GM13977 (cell line): Measurements from ENCODE around the gene PLXNA4.

Experiments used
- DNase-seq: peaks from one replicate; pipeline ENCODE4 v3.0.0; 2012; ENCODE audit warnings: low spot score
- in situ Hi-C: fragments of 300-500 bp; cut with MboI; formaldehyde crosslinking; loops from one replicate; pipeline ENCODE4 v1.12.0; 2022; ENCODE audit warnings: low sequenced_read_pairs, low pct_unique_long_range_greater_than_20kb, mixed read lengths, inconsistent platforms; ENCODE audit not compliant: unreplicated experiment
- TF ChIP-seq, protein P1 (sequence below): IDR thresholded peaks from 2 replicates; pipeline ENCODE4 v1.5.1; 2012; ENCODE audit warnings: mild to moderate bottlenecking, control low read depth; ENCODE audit not compliant: insufficient read depth; ENCODE audit errors: extremely low read depth, missing control alignments

PLXNA4 gene

DNA sequence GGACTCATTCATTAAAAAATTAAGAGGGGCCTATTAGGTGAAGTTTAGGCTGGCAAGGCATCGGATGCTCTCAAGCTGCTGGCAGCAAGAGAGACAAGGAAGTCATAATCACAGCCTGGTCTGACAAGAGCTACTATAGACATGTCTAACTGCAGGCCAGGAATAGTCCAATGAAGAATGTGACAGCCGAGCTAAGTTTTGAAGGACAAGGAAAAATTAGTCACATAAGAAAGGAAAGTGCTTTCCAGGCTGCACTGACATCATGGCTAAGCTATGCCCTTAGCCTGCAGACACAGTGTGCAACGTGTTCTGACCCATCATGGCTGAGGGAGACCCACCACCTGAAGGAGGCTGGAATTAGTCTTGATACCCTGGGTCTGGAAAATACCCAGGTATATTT lies 281.1 kb downstream of the PLXNA4 start:
- in situ Hi-C loops = no loop called here
- TF ChIP-seq, protein P1, sequence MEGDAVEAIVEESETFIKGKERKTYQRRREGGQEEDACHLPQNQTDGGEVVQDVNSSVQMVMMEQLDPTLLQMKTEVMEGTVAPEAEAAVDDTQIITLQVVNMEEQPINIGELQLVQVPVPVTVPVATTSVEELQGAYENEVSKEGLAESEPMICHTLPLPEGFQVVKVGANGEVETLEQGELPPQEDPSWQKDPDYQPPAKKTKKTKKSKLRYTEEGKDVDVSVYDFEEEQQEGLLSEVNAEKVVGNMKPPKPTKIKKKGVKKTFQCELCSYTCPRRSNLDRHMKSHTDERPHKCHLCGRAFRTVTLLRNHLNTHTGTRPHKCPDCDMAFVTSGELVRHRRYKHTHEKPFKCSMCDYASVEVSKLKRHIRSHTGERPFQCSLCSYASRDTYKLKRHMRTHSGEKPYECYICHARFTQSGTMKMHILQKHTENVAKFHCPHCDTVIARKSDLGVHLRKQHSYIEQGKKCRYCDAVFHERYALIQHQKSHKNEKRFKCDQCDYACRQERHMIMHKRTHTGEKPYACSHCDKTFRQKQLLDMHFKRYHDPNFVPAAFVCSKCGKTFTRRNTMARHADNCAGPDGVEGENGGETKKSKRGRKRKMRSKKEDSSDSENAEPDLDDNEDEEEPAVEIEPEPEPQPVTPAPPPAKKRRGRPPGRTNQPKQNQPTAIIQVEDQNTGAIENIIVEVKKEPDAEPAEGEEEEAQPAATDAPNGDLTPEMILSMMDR = no peak
- no peak for DNase-seq

DNA sequence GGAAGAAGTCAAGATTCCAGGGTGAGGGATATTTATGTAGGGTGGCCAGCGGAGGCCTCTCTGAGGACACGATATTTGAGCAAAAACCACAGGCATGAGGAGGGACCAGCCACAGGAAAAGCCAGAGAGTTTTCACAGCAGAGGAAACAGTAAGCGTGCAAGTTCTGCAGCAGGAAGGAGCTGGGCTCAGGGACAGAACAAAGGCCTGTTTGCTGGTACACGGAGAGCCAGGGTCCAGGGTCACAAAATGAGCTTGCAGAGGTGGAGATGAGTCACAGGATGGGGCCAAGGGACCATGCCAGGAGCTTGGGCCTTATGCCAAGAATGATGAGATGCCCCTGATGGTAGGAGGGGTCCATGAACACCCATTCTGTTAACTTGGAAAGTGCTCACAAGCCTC lies 283.5 kb downstream of the PLXNA4 start:
- in situ Hi-C loops = no loop called here
- DNase-seq = no peak
- TF ChIP-seq, protein P1 = no peak

DNA sequence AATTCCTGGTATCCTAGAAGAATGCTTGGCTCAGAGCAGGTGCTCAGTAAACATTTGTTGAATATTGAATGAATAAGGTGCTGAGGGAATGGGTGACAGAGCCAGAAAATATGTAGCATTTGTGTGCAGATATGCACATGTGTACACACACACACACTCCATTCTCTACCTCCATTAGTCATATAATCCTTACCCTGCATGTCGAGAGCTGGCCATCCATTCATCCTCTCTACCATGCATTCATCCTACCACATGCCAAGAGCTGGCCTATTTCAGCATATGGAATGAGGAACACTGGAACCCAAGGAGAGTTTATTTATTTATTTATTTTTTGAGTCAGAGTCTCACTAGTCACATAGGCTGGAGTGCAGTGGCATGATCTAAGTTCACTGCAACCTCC lies 284.8 kb downstream of the PLXNA4 start:
- in situ Hi-C loops = no loop called here
- DNase-seq = no peak
- TF ChIP-seq, protein P1 = no peak

DNA sequence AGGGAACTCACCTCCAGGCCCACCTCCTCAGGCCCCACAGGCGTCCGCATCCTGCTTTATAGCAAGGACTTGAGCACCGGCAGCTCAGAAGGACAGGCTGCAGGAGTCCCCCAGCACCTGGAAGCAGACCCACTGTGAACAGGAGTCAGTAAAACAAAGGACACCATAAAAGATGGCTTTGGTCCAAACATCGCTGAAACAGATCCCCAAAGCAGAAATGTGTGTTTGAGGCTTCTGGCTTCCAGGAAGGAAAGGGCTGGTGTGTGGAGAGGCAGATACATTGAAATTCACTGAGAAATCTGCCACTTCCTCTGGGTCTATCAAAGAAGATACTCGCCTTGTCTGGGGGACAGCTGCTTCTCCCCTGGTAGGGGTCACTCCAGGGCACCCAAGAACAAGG lies 286.2 kb downstream of the PLXNA4 start:
- in situ Hi-C loops = no loop called here
- TF ChIP-seq, protein P1 = no peak
- DNase-seq = no peak

DNA sequence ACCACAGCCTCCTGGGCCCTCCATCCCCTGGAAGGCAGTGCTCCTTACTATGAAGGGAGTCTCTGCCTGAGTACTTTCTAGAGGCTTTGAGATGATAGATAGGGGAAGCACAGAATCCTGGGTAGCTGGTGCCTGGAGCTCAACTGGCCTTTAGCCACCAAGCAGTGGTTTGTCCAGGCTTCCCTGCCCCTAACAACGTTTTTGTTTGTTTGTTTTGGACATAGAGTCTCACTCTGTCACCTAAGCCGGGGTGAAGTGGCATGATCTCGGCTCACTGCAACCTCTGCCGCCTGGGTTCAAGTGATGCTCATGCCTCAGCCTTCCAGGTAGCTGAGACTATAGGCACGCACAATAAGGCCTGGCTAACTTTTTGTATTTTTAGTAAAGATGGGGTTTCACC lies 289.4 kb downstream of the PLXNA4 start:
- TF ChIP-seq, protein P1 = no peak
- in situ Hi-C loops = no loop called here
- no peak for DNase-seq

DNA sequence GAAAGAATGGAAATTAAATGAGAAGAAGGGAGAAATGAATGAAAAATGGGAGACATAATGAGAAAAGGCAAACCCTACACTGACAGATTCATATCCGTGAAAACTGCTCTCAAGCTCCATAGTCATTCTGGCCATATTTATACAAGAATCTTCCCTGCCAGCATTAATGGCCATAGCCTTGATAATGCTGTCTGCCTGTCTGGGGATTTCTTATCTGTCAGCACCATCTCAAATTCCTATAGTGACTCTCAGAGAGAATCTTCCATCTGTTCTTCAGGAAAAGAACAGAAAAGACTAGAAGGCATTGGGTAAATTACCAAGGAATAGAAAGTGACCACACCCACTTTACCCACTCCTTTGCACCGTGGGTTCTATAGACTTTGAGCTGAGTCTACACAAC lies 295.9 kb downstream of the PLXNA4 start:
- DNase-seq = no peak
- TF ChIP-seq, protein P1 = no peak
- in situ Hi-C loops = no loop called here

GRCh38 chr7:132279718-132280117 lies 296.6 kb downstream of the PLXNA4 start:
- TF ChIP-seq, protein P1 = no peak
- no peak for DNase-seq
- in situ Hi-C loops = no loop called here
